ENCODE data around the gene GOLGA8K. TPM values are rescaled to one million over a fixed set of nuclear protein-coding genes. Genes with fewer than 3 reads are reported as not detected.
"Not testable (repeated sequence)": the region's sequence is repeated elsewhere in the genome, so short reads cannot be mapped to it uniquely, and the experiment has no call there.

Gene GOLGA8K, protein sequence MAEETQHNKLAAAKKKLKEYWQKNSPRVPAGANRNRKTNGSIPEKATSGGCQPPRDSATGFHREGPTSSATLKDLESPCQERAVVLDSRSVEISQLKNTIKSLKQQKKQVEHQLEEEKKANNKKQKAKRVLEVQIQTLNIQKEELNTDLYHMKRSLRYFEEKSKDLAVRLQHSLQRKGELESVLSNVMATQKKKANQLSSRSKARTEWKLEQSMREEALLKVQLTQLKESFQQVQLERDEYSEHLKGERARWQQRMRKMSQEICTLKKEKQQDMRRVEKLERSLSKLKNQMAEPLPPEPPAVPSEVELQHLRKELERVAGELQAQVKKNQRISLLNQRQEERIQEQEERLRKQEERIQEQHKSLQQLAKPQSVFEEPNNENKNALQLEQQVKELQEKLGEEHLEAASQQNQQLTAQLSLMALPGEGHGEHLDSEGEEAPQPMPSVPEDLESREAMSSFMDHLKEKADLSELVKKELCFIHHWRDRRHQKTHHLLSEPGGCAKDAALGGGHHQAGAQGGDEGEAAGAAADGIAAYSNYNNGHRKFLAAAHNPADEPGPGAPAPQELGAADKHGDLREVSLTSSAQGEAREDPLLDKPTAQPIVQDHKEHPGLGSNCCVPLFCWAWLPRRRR
- polyA plus RNA-seq (ENCODE audit: insufficient read length in 4 of 4): 1 to 10 TPM in 3 of 4 donors, under 1 TPM in 1; 0.56 to 4.5 (median 2.4) TPM

DNA sequence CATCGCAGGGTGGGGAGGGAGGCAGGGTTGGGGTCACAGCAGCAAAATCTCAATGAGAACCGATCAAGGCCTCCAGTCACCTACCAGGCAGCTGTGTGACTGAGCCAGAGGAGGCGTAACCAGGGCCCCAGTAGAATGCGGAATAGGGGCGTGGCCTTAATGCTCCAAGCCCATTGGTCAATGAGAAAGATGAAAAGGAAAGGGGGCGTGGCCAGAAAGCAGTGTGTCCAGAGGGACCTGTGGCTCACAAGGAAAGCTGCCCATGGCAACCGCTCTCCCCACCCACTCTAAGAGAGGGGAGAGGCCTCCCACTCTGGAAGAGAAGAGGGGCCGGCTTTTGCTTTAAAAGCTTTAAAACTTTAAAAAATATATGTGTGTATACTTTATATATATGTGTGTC lies at the start of gene GOLGA8K:
Gene GOLGA8K, minus strand, starts transcription at position 101 of the 400 bp plus-strand sequence. Its CDS starts 98 bp downstream, at position 3.
- DNase-seq (ENCODE audit: low read depth in 4 of 4, low spot score in 3 of 4): not testable (repeated sequence)

DNA sequence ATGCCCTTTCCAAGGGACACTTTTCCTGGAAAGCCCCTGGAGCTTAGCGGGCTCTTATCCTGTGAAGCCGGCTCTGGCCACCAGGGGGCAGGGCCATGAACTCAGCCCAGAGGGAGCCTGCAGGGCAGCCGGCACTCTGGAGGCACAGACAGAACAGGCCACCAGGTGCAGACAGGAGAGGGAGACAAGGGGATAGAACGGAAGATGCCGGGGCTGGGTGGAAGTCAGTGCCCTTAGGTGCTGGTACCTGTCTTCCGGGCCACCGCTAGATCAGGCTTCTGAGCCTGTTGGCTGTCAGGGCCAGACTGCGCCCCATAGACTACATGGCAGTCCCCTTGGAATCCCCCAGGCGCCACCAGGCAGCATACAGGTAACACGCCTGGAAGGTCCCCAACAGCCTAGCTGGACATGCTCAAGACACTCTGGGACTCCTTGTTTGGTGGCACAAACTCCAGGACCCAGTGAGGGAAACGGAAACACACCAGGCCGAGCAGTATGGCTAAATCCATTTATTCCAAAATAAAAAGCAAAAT lies 37.4 kb upstream of the GOLGA8K start:
- not testable (repeated sequence) for DNase-seq (ENCODE audit: low read depth in 4 of 4, low spot score in 3 of 4)

DNA sequence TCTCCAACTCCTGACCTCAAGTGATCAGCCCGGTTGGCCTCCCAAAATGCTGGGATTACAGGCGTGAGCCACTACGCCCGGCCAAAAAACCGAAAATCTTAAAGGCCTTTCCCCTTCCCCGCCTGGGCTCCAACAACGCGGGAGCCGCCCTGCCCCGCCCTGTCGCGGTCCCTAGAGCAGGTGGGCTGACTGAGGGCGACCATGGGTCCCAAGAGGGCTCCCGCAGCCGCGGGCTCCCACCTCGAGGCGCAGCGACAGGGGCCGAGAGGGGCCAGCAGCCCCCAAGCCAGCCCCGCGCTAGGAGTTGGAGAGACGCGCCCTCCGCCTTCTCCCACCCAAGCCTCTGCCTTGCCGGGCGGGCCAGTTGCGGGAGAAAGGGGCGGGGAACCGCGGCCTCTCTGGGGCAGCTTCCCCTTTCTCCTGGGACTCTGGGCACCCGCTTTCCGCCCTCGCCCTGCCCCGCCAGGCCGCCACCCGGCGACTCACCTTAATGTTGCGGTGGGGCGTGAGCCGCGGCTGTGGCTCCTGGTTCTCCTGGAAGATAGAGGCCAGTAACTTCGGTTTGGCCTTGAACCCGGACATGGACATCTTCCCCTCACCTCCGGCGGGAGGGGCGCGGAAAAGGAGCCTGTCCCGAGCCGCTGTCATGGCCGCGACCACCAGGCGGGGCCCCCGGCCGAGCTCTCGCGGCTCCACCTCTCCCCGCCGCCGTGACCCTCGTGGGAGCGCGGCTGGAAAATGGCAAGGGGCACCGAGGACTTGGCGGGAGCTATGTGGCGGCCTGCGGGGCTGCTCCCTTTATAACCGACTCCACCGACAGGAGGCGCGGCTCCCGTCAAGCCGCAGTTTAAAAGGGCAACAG lies 31.2 kb upstream of the GOLGA8K start:
- DNase-seq (ENCODE audit: low read depth in 4 of 4, low spot score in 3 of 4): not testable (repeated sequence)

DNA sequence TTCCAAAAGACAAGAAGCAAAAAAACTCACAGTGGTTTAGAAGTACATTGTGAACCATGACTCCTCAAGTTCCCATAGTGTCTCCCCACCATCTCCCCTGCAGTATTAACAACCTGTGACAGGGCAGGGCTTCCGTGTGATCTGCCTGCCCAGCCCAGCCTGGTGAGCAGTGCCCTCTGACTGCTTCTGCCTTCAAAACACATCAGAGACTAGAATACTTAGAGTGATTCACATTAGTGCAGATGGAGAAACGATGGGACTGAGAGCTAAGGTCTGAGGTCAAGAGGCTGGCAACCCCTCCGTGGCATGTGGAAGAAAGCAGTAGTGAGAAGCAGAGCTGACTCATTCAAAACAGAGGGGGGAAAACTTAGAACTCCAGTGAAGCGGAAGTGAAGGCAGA lies 24.5 kb upstream of the GOLGA8K start:
- not testable (repeated sequence) for DNase-seq (ENCODE audit: low read depth in 4 of 4, low spot score in 3 of 4)

DNA sequence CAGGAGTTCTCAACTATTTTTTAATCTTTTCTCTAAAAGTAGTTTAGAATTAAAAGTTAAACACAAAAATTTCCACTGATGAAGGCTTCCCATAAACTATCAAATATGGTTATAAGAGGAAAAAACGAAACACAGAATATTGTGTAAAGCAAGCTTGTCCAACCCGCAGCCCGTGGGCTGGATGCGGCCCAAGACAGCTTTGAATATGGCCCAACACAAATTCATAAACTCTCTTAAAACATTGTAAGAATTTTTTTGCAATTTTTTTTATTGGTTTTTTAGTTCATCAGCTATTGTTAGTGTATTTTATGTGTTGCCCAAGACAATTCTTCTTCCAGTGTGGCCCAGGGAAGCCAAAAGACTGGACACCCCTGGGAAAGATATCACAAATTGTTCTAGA lies 23.4 kb upstream of the GOLGA8K start:
- DNase-seq (ENCODE audit: low read depth in 4 of 4, low spot score in 3 of 4): not testable (repeated sequence)

DNA sequence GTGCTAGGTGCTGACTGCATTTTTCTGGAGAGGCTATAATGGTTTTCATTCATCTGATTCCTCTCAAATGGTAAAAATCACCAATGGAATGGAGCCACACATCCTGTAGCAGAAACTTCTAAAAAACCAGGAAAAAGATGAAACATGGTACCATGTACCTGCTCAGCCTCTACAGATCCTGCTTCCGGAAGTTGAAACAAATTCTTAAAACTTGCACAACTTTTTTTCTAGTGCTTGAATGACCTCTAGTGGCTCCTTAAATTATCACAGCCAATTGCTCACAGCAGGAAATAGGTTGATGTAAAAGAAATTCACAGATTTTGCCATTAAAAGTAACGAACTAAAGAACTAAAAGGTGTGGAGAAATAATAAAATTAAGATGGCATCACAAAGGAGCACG lies 4.8 kb upstream of the GOLGA8K start:
- not testable (repeated sequence) for DNase-seq (ENCODE audit: low read depth in 4 of 4, low spot score in 3 of 4)

DNA sequence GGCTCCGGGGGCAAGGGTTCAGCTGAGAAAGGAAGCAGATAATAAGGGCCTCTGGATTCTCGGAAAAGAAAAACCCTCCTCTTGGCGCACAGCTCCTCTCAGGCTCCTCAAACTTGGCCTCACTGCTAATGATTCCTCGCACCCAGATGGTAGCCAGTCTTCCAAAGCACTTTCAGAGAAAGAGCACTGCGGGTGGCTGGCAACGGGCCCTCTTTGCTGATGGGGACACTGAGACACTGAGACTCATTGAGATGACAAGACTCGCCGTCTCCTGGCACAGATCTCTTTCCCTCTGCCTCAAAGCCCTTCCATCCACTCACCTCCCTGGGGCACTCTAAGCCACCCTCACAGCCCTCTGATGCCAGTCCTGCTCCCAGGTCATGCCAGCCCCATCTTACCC lies 6.6 kb downstream of the GOLGA8K start:
- DNase-seq (ENCODE audit: low read depth in 4 of 4, low spot score in 3 of 4): not testable (repeated sequence)

DNA sequence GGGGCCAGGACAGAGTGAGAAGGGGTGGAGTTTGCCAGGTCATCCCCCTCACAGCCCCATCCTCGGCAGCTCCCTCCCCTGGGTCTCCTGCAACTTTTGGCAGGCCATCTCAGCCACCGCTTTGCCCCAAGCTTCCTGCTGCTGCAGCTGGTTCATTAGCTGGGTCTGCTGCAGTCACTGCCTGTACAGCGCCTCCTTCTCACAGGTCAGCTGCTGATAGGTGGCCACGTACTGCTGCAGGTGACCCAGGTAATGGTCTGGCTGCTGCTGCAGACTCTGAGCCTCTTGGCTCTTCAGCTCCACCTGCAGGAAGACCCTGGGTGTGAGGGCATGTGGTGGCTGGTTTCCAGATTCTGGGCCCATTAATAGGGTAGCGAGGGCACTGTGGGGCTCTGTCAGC lies 8.3 kb downstream of the GOLGA8K start:
- DNase-seq (ENCODE audit: low read depth in 4 of 4, low spot score in 3 of 4): not testable (repeated sequence)

DNA sequence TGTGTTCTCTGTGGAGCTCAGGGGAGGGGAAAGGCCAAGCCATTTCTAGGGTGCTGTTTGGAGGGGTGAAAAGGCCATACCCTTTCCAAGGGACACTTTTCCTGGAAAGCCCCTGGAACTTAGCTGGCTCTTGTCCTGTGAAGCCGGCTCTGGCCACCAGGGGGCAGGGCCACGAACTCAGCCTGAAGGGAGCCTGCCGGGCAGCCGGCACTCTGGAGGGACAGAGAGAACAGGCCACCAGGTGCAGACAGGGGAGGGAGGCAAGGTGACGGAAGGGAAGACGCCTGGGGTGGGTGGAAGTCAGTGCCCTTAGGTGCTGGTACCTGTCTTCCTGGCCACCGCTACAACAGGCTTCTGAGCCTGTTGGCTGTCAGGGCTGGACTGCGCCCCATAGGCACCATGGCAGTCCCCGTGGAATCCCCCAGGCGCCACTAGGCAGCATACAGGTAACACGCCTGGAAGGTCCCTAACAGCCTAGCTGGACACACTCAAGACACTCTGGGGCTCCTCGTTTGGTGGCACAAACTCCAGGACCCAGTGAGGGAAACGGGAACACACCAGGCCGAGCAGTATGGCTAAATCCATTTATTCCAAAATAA lies 14.9 kb downstream of the GOLGA8K start:
- not testable (repeated sequence) for DNase-seq (ENCODE audit: low read depth in 4 of 4, low spot score in 3 of 4)

DNA sequence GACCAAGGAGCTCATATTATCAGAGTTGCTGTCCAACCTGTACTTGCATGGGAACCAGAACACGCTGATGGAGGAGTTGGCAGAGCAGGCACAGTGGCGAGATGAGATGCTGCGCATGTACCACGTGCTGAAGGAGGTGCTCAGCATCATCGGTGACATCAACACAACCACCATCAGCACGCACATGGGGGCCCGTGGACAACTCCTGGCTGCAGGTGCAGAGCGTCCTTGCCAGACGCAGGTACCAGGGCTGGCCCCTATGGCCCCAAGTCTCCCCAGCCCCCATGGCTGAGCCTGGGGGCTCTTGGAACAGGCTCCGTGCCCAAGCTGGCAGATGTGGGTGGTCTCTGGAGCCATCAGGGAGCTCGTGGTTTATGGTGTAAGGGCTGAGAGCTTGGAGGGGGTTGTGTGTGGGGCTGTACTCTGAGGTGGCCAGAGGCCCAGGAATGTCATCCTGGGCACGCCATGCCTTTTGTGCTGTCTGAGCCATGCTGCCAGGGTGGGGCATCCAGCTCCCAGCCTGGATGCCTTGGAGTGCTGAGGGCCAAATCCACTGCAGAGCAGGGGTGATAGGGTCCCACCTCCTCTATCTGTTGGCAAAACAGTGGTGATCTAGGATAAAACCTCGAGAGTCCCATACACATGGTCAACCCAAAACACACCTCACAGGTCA lies 17.1 kb downstream of the GOLGA8K start:
- DNase-seq (ENCODE audit: low read depth in 4 of 4, low spot score in 3 of 4): not testable (repeated sequence)

DNA sequence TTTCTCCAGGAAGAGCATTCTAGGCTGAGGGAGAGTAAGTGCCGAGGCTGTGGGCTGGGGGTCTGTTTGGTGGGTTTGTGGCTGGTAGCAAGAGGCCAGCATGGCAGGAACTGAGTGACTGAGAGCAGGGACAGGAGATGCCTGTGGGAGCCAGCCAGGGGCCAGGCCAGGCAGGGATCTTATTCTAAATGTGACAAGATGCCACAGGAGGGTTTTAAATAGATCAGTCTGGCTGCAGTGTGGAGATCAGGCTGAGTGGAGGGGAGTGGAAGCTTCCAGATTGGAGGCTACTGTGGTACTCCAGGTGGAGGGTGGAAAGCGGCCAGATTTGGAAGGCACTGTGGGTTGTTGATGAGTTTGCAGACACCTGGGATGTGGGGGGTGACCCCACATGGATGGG lies 28.9 kb downstream of the GOLGA8K start:
- DNase-seq (ENCODE audit: low read depth in 4 of 4, low spot score in 3 of 4): not testable (repeated sequence)

DNA sequence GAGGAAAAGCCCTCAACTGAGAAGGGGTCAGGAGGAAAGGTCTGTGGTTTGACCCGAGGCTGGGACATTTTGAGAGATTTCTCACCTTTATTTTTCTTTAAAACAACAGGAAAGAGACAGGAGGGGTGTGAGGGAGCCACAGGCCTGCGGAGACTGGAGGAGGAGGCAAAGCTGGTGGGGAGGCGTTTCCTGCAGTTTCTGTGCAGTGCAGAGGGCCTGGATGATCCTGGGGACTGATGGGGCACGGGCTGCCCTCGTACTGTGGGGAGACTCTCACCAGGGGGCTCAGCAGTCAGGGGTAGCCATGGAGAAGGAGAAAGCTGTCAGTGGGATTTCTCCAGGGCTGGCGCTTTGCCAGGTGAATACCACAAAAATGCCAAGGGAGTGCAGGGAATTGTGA lies 29.4 kb downstream of the GOLGA8K start:
- DNase-seq (ENCODE audit: low read depth in 4 of 4, low spot score in 3 of 4): not testable (repeated sequence)

DNA sequence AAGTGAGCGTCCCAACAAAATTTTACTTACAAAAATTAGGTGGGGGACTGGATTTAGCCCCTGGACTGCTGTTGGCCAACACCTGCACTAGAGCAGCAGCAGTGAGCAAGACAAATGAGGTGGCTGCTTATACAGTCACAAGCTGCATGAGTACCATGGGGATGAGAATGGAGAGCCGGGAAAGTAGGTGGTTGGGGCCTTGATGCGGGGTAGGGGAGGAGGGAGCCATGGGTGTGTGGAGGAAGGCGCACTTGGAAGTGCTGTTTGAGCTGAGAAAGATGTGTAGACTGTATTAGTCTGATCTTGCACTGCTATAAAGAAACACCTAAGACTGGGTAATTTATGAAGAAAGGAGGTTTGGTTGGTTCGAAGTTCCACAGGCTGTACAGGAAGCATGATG lies 31.0 kb downstream of the GOLGA8K start:
- not testable (repeated sequence) for DNase-seq (ENCODE audit: low read depth in 4 of 4, low spot score in 3 of 4)

DNA sequence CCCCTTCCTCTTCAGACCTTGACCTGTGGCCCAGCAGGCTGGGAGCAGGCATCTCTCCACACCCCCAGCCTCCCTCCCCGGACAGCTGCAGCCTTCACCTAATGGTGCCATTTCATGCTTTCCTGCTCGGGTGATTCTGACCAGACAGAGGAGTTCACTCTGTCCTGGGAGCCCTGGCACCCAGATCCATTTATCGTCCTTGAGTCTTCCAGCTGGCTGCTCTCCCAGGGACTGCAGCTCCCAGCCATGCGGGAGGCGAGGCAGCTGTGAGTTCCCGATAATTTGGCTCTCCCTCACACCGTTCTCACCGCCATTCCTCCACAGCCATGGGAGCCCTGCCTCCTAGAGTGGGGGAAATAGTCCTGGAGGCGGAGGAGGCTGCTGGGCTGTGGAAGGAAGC lies 32.6 kb downstream of the GOLGA8K start:
- not testable (repeated sequence) for DNase-seq (ENCODE audit: low read depth in 4 of 4, low spot score in 3 of 4)

DNA sequence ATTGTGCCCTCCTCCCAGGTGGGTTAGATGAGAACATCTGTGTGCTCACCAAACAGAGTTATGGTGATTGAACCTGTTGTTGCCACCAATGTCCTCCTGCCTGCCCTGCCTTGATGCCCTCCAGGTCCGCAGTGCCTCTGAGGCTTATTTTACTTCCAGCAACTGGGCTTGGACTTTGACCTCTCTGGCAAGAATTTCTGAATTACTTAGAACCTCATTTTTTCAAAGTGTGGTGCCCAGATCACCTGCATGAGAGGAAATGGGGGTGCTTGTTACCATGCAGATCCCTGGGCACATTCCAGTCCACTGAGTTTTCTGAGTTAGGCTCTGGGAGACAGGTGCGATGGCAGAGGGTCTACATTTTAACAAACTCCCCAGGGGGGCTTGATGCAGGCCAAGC lies 33.0 kb downstream of the GOLGA8K start:
- DNase-seq (ENCODE audit: low read depth in 4 of 4, low spot score in 3 of 4): not testable (repeated sequence)

DNA sequence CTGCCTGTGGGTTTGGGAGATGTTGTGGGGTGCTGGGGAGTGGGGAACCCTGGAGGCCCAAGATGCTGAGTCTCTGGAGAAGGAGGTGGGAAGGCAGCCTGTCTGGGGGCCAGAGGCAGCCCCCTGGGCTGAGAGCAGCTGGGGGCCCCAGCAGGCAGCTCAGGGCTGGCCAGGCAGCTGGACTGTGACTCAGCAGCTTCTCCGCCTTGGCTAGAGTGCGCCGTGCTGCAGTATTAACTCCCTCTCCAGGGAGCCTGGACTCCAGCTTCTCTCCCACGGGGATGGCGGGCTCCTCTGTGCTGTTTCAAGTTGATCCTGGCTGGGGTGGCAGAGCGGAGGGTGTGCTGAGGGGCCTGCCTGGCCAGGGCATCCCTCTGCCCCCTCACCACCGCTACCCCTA lies 36.6 kb downstream of the GOLGA8K start:
- not testable (repeated sequence) for DNase-seq (ENCODE audit: low read depth in 4 of 4, low spot score in 3 of 4)

DNA sequence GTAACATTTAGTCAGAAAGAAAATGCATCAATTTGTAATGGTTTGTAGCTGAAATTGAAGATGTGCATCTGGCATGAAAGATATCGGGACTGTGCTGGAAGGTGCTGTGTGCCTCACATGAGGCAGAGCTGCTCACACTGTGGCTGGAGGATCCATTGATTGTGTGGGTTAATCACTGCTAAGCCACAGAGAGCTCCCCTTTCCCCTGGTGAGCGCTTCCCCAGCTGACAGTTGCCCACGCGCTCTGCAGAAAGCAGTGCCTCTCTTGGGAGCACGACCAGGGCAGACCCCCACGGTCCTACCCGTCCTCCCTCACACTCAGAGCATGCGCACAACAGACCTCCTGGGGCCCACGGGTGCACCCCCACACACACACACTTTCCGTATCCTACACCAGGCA lies 37.1 kb downstream of the GOLGA8K start:
- DNase-seq (ENCODE audit: low read depth in 4 of 4, low spot score in 3 of 4): not testable (repeated sequence)

DNA sequence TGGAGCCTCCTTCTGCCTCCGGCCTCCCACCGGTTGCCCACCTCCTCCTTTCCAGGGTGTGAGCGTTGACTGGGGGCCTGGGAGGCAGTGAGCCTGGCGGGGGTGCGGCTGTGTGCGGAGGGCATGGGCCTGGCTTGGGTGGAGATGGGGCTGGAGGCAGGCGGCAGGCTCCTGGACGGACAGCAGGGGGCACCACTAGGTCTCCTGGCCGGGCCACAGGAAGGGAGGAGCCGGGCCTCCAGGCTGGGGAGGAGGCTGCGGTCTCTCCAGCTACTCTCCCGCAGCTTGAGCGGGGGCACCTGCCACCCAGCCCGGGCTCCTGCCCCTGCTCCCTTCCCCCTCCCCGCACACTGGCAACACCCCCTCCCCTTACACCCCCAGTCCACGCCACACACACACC lies 38.1 kb downstream of the GOLGA8K start:
- DNase-seq (ENCODE audit: low read depth in 4 of 4, low spot score in 3 of 4): not testable (repeated sequence)

DNA sequence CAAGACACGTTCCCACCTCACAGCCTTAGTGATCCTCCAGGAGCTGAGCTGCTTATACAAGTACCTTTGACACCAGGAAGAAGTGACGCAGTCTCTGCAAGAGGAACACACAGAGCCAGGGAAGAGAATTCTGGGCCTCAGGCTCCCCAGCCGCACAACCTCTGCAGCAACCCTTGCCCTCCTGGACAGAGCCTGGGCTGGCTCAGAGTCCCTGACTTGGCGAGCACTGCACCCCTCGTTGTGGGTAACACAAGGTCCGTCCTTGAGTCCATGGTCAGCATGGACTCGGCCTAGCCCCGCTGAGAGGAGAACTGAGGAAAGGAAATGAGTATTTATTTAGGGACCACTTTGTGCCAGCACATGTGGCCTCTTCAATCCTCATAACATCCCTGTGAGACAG lies 39.6 kb downstream of the GOLGA8K start:
- DNase-seq (ENCODE audit: low read depth in 4 of 4, low spot score in 3 of 4): not testable (repeated sequence)

DNA sequence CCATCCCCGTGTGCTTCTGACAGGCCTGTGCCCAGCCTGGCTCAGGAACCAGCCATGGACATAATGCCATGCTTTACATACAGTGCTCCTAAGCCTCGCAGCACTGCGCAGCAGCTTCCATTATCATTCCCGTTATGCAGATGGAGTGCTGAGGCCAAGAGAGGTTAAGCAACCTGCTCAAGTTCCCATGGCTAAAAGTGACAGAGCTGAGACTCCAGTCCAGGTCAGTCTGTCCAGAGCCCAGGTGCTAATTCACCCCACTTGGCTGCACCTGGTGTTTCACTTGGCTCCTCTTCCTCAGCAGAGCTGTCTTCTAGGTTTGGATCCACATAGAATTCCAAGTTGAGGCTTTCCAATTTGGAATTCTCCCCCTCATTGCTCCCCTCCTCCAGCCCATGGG lies 41.4 kb downstream of the GOLGA8K start:
- DNase-seq (ENCODE audit: low read depth in 4 of 4, low spot score in 3 of 4): not testable (repeated sequence)

Data from left renal pelvis (tissue), 4 donors.